CD4-positive, alpha-beta T cell (primary cell): ENCODE results near the gene ZNF865. TPM values are rescaled to one million over a fixed set of nuclear protein-coding genes. Genes with fewer than 3 reads are reported as not detected.

Source experiments
- ATAC-seq: fragments of 200-7000 bp; cut with Tn5 transposase; one replicate; pipeline ENCODE4 v1.10.0; 2022; ENCODE audit warnings: mild to moderate bottlenecking; ENCODE audit not compliant: poor library complexity
- CTCF ChIA-PET: fragments of 350-600 bp; sonication (Branson Sonifier 250); formaldehyde crosslinking; loops from one replicate; lab custom pipeline; 2021; ENCODE audit warnings: antibody characterized with exemption, inconsistent platforms; lab: Charles Lee
- POLR2A ChIA-PET: fragments of 350-600 bp; sonication (Branson Sonifier 250); formaldehyde crosslinking; loops from one replicate; lab custom pipeline; 2021; ENCODE audit warnings: antibody characterized with exemption, inconsistent platforms; lab: Charles Lee
- DNase-seq, 14 experiments: peaks; one replicate each; pipeline ENCODE4 v3.0.0-alpha.2; 2013 to 2020; ENCODE audit warnings: mixed read lengths in 2 of 14
- H3K27ac ChIP-seq, 2 donors: one replicate each; pipeline versions ENCODE4 v1.5.1 to v1.7.0; 2013; ENCODE audit warnings: low read length in 2 of 2, low read depth in 1 of 2, mild to moderate bottlenecking in 1 of 2
- H3K27me3 ChIP-seq, 2 experiments: 1 replicate in 1 of 2; 2 replicates in 1 of 2; pipeline versions ENCODE4 v1.6.1 to v1.7.0; 2013; ENCODE audit warnings: low read length in 2 of 2, control low read depth in 1 of 2, mild to moderate bottlenecking in 1 of 2, moderate library complexity in 1 of 2; ENCODE audit not compliant: insufficient read depth in 2 of 2, control insufficient read depth in 1 of 2
- H3K36me3 ChIP-seq: one replicate; pipeline ENCODE4 v1.6.1; 2013; ENCODE audit warnings: low read length, control low read depth; ENCODE audit not compliant: insufficient read depth
- H3K4me1 ChIP-seq: one replicate; pipeline ENCODE4 v1.6.1; 2013; ENCODE audit warnings: low read length, control low read depth; ENCODE audit not compliant: insufficient read depth
- H3K4me3 ChIP-seq: one replicate; pipeline ENCODE4 v1.5.1; 2013; ENCODE audit warnings: mild to moderate bottlenecking, low read length, moderate library complexity
- H3K9me3 ChIP-seq, 2 experiments: 1 replicate in 1 of 2; 2 replicates in 1 of 2; pipeline versions ENCODE4 v1.6.1 to v1.7.0; 2013; ENCODE audit warnings: low read length in 2 of 2, mild to moderate bottlenecking in 2 of 2, control low read depth in 1 of 2, moderate library complexity in 1 of 2; ENCODE audit not compliant: control insufficient read depth in 1 of 2, insufficient read depth in 1 of 2
- H3K27ac Mint-ChIP-seq: one replicate; pipeline ENCODE4 v1.8.0; 2020; ENCODE audit warnings: mixed read lengths
- H3K27me3 Mint-ChIP-seq: one replicate; pipeline ENCODE4 v1.8.0; 2021; ENCODE audit warnings: mixed read lengths
- H3K36me3 Mint-ChIP-seq: one replicate; pipeline ENCODE4 v1.8.0; 2021; ENCODE audit warnings: low read depth, mixed read lengths
- H3K4me1 Mint-ChIP-seq: one replicate; pipeline ENCODE4 v1.8.0; 2021; ENCODE audit warnings: low read depth, mixed read lengths
- H3K4me3 Mint-ChIP-seq: one replicate; pipeline ENCODE4 v1.8.0; 2020; ENCODE audit warnings: mild to moderate bottlenecking, mixed read lengths
- H3K9me3 Mint-ChIP-seq: one replicate; pipeline ENCODE4 v1.8.0; 2020; ENCODE audit warnings: mixed read lengths
- CTCF ChIP-seq: fragments of 200-600 bp; IDR thresholded peaks from one replicate; pipeline ENCODE4 v1.8.0; 2022; ENCODE audit warnings: antibody characterized with exemption, mild to moderate bottlenecking
- intact Hi-C, 2 experiments: fragments of 100-400 bp; cut with DNase I in 1 of 2; cut with micrococcal nuclease in 1 of 2; formaldehyde crosslinking; loops; one replicate each; pipeline versions ENCODE4 v1.15.1 to v1.9.0; 2023 to 2025; cut with DNase I, micrococcal nuclease
- total RNA-seq, 174 experiments: library from RNA in 2 of 174; stranded (reverse) in 2 of 174; gene quantifications; one replicate each; pipeline ENCODE4 v1.2.3 and lab custom pipeline; 2021 to 2026

ZNF865 gene
- total RNA-seq, 2 experiments from 2014 or later: 12.0 to 12.9 TPM

- peaks cover 3% of the 10 kb centered on the region for H3K9me3 Mint-ChIP-seq
- Histone ChIP-seq H3K27ac (peak overlapping the region; percentile 42 to 78), H3K27me3 (no peaks in the 10 kb centered on the region), H3K4me1 (peaks cover 79% of the 10 kb centered on the region), H3K9me3 (peaks cover 0 to 5% of the 10 kb centered on the region in 2 experiments), H3K4me3 (peak overlapping the region; percentile 78), H3K36me3 (peaks cover 15% of the 10 kb centered on the region)
- peaks cover 60% of the 10 kb centered on the region for H3K4me1 Mint-ChIP-seq
- peaks cover 26% of the 10 kb centered on the region for H3K36me3 Mint-ChIP-seq
- POLR2A ChIA-PET: interaction anchor here (0.6 to 3.0 kb wide), 9 partner anchors 9 to 386 kb away, joined by 3 to 30 read pairs (median 14); partner anchors contain the start of genes FIZ1, U2AF2, ZNF524 and ZNF784
- ATAC-seq: peak; percentile 6
- no peak for TF ChIP-seq CTCF
- peak in 5 of 14 experiments; percentile 28 to 72 (median 50) for DNase-seq
- no peaks in the 10 kb centered on the region for H3K27me3 Mint-ChIP-seq
- peak overlapping the region; percentile 74 for H3K27ac Mint-ChIP-seq
- CTCF ChIA-PET: interaction anchor here (0.7 to 1.9 kb wide), 3 partner anchors 9 to 11 kb away, joined by 3 to 16 read pairs (median 16); no protein-coding TSS in a partner anchor
- peak overlapping the region; percentile 86 for H3K4me3 Mint-ChIP-seq
- intact Hi-C loops: loop anchor here in 1 of 2 experiments (5.0 kb wide), 2 partner anchors 44 to 254 kb away; partner anchors contain the start of genes FIZ1 and RPL28
Observed at GRCh38 chr19:55641426-55642152, 36.1 kb downstream of the ZNF865 start.

- DNase-seq: peak in 6 of 14 experiments; percentile 27 to 59 (median 38)
- peak overlapping the region; percentile 71 to 78 for H3K27ac ChIP-seq
- Mint-ChIP-seq H3K4me1 (peaks cover 60% of the 10 kb centered on the region), H3K9me3 (peaks cover 3% of the 10 kb centered on the region), H3K4me3 (peak overlapping the region; percentile 89), H3K36me3 (peaks cover 26% of the 10 kb centered on the region), H3K27ac (peak overlapping the region; percentile 88), H3K27me3 (no peaks in the 10 kb centered on the region)
- peaks cover 15% of the 10 kb centered on the region for H3K36me3 ChIP-seq
- CTCF ChIA-PET: interaction anchor here (1.9 kb wide), 2 partner anchors 11 kb away, joined by 16 read pairs; no protein-coding TSS in a partner anchor
- intact Hi-C loops: loop anchor here in 1 of 2 experiments (5.0 kb wide), 2 partner anchors 45 to 255 kb away; partner anchors contain the start of genes FIZ1 and RPL28
- POLR2A ChIA-PET: interaction anchor here (0.6 to 3.0 kb wide), 15 partner anchors 8 to 525 kb away, joined by 3 to 30 read pairs (median 4); partner anchors contain the start of genes FIZ1, PPP1R12C, U2AF2 and ZNF524
- no peaks in the 10 kb centered on the region for H3K27me3 ChIP-seq
- H3K4me3 ChIP-seq: peak overlapping the region; percentile 78
- peaks cover 0 to 5% of the 10 kb centered on the region in 2 experiments for H3K9me3 ChIP-seq
- ATAC-seq: no peak
- TF ChIP-seq CTCF: no peak
- peaks cover 76% of the 10 kb centered on the region for H3K4me1 ChIP-seq
Observed at GRCh38 chr19:55642153-55643002, 36.9 kb downstream of the ZNF865 start.
